T-helper 2 cell treated with Interferon-gamma antibody and Interleukin-4, amounts not matched to agents 5 μg/mL and 100 μg/mL, for 36 hours (primary cell): Measurements from ENCODE around the gene LAMTOR1.

Experiments
- DNase-seq: peaks from one replicate; pipeline ENCODE4 v3.0.0; 2021; ENCODE audit warnings: low spot score
- H3K27ac Mint-ChIP-seq: one replicate; pipeline ENCODE4 v1.8.0; 2021; ENCODE audit warnings: mild to moderate bottlenecking, mixed read lengths
- H3K27me3 Mint-ChIP-seq: one replicate; pipeline ENCODE4 v1.8.0; 2021; ENCODE audit warnings: low read depth, mixed read lengths
- H3K36me3 Mint-ChIP-seq: one replicate; pipeline ENCODE4 v1.8.0; 2021; ENCODE audit warnings: low read depth, mixed read lengths
- H3K4me1 Mint-ChIP-seq: one replicate; pipeline ENCODE4 v1.8.0; 2021; ENCODE audit warnings: low read depth, mixed read lengths
- H3K4me3 Mint-ChIP-seq: one replicate; pipeline ENCODE4 v1.8.0; 2022; ENCODE audit warnings: mild to moderate bottlenecking, moderate library complexity, mixed read lengths
- H3K9me3 Mint-ChIP-seq: one replicate; pipeline ENCODE4 v1.8.0; 2021; ENCODE audit warnings: mixed read lengths

The LAMTOR1 gene

DNA sequence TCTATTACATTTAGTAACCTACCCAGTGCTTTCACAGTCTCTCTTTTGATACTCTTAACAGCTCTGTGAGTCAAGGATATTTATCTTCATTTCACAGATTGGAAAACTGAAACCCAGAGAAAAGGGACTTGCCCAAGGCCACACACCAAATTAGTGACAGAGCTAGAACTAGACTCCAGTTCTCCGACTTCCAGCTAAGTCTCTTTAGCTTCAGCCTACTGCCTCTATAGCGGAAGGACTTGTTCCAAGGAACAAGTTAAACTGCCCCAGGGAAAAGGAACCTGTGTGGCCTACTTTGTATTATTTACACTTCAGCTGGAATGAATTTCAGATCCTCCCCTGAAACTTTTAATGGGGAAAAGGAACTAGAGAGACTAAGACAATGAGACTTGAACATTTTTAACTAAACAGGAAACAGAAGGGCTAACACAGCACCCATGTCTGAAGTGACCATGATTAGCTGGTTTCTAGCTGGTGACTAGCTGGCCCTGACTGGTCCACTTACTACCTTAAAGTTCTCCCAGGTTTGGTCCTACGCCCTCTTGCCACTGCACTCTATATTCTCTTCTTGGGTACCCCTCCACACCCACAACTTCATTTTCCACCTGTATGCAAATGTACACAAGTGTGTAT, 21.2 kb downstream of the LAMTOR1 start:
- Mint-ChIP-seq H3K9me3 (no peaks in the 10 kb centered on the region), H3K4me1 (peaks cover 41% of the 10 kb centered on the region), H3K4me3 (peak overlapping the region; percentile 92), H3K27me3 (no peaks in the 10 kb centered on the region), H3K36me3 (peaks cover 12% of the 10 kb centered on the region), H3K27ac (peak overlapping the region; percentile 90)
- no peak for DNase-seq

DNA sequence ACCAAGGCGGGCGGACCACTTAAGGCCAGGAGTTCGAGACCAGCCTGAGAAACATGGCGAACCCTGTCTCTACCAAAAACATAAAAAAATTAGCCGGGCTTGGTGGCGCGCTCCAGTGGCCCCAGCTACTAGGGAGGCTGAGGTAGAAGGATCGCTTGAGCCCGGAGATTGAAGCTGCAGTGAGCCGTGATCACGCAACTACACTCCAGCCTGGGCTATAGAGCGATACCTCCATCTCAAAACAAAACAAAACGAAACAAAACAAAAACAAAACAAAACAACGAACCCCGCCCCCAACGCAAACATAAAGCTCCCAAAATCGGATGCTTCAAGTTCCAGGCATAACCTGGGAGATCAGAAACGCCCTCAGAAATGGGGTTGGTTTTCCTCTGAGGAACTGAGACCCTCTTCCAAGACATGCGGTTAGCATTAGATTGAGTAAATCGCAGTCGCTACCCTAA, 21.9 kb downstream of the LAMTOR1 start:
- DNase-seq, result no peak
- Mint-ChIP-seq H3K36me3 (peaks cover 16% of the 10 kb centered on the region), H3K27me3 (no peaks in the 10 kb centered on the region), H3K4me3 (peak overlapping the region; percentile 92), H3K4me1 (peaks cover 44% of the 10 kb centered on the region), H3K27ac (peak overlapping the region; percentile 90), H3K9me3 (no peaks in the 10 kb centered on the region)

DNA sequence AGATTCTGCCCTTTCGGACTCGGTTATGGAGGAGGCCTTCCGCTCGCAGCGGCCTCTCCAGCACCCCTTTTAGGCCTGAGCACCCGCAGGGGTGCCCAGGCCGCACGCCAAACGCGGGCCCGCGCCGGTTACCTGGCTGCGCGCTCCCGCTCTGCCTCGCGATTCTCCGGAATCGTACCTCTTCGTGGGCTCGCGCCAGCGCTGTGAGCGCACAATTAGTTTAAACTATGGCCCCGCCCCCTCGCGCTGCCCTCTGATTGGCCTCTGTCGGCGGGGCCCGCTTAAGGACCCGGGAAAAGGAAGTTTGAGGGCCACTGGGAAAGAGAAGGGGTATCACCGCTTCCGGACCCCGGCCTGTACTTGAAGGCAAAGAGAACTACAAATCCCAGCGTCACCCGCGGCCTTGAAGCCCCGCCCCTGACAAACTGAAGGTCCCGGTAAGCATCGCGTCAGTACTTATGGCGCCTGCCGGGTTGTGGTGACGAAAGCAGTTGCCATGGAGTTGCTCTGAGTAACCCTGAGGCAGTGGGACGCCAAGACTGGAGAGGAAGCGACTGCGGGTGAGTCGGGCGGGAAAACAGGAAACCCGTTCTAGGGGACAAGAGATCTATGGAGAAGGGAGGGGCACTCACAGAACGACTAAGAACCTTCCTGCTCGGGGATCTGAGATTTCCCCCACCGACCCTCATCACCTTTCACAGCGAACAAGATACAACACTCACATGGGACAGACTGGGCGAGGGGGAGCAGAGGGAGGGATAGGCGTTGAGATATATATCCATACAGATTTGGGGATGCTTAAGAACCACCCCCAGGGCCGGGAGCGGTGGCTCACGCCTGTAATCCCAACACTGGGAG, 22.5 kb downstream of the LAMTOR1 start, which contains the start of the genes LRRC51 and NUMA1:
LRRC51 (plus strand) TSS at position 525 of the 858 bp plus-strand sequence. CDS start 8,234 bp downstream, outside the sequence.
NUMA1 (minus strand) TSS at position 217 of the 858 bp plus-strand sequence. CDS start 44,599 bp downstream, outside the sequence.
- Mint-ChIP-seq H3K4me1 (peaks cover 43% of the 10 kb centered on the region), H3K36me3 (peaks cover 16% of the 10 kb centered on the region), H3K27me3 (no peaks in the 10 kb centered on the region), H3K4me3 (peak within 1 kb of the TSS; percentile 92), H3K27ac (peak within 1 kb of the TSS; percentile 90), H3K9me3 (no peaks in the 10 kb centered on the region)
- DNase-seq, result peak; percentile 100

DNA sequence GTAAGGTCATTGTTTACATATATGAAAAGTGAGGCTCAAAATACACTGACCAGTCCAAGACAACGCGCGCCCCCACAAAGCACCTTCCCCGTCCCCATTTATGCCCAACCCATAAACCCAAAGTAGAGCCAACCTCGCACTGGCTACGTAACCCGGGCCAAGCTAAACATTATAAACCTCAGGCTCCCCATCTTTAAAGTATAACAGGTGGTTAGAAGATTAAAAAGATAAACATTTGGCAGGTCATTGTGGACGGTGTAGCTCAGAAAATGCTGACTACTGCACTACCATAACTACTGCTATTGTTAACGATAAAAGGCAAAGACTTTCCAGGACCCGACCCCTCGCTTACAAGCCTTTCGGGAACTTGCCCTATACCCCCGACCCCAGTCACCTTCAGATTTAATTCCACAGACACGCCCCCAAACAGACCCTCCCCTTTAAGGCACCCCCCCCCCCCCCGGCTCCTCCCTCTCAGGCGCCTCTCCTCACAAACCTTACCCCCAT, 23.2 kb downstream of the LAMTOR1 start:
- Mint-ChIP-seq H3K36me3 (peaks cover 20% of the 10 kb centered on the region), H3K27ac (peak overlapping the region; percentile 90), H3K9me3 (no peaks in the 10 kb centered on the region), H3K27me3 (no peaks in the 10 kb centered on the region), H3K4me3 (peak overlapping the region; percentile 92), H3K4me1 (peaks cover 48% of the 10 kb centered on the region)
- DNase-seq, result no peak

DNA sequence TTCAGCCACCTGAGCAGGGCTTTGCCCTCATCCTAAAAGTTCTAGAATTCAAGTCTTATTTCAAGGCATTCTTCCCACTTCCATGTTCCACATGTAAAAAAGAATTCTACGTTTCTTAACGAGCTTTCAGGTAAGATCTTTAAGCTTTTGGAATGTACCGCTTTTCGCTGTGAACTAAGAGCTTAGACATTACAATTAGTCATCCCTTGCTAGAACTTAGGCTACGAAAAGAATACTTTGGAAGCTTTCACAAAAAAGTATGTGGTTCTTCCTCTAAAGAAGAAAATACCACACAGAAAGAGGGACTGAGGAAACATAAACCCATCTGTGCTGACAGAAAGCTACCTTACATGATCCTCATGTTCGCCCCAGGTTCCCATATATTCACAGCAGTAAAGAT, 24.6 kb downstream of the LAMTOR1 start:
- Mint-ChIP-seq H3K4me3 (peak overlapping the region; percentile 92), H3K27ac (peak overlapping the region; percentile 60), H3K4me1 (peaks cover 48% of the 10 kb centered on the region), H3K27me3 (no peaks in the 10 kb centered on the region), H3K9me3 (no peaks in the 10 kb centered on the region), H3K36me3 (peaks cover 23% of the 10 kb centered on the region)
- no peak for DNase-seq

GRCh38 chr11:72075756-72076155, 27.3 kb downstream of the LAMTOR1 start:
- peaks cover 28% of the 10 kb centered on the region for H3K36me3 Mint-ChIP-seq
- no peaks in the 10 kb centered on the region for H3K9me3 Mint-ChIP-seq
- no peak overlapping the region for H3K4me3 Mint-ChIP-seq
- peak overlapping the region; percentile 42 for H3K27ac Mint-ChIP-seq
- no peak for DNase-seq
- peaks cover 51% of the 10 kb centered on the region for H3K4me1 Mint-ChIP-seq
- no peaks in the 10 kb centered on the region for H3K27me3 Mint-ChIP-seq

- Mint-ChIP-seq H3K27ac (peak overlapping the region; percentile 42), H3K9me3 (no peaks in the 10 kb centered on the region), H3K36me3 (peaks cover 28% of the 10 kb centered on the region), H3K4me1 (peaks cover 54% of the 10 kb centered on the region), H3K27me3 (no peaks in the 10 kb centered on the region), H3K4me3 (peak overlapping the region; percentile 24)
- no peak for DNase-seq
Measured at GRCh38 chr11:72075109-72075508, 28.0 kb downstream of the LAMTOR1 start.

DNA sequence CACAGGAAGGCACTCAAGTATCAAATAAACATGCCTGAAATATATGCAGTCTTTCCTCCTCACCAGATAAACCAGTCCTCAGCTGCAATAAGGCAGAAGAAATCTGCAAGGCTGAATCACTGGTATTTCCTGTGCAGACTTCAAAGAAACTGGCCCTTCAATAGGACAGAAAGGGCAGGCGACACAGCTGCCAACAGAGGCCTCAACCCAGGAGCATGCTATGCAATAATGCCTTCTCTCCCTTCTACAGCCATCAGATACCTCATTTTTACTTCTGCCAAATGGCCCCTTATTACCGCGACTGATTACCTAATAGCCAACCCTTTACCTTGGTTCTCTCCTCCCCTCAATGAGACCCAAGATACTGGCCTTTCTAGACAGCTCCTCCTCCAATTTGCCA, 30.7 kb downstream of the LAMTOR1 start:
- H3K36me3 Mint-ChIP-seq, result peaks cover 35% of the 10 kb centered on the region
- H3K4me1 Mint-ChIP-seq, result peaks cover 54% of the 10 kb centered on the region
- no peaks in the 10 kb centered on the region for H3K27me3 Mint-ChIP-seq
- H3K4me3 Mint-ChIP-seq, result no peak overlapping the region
- H3K9me3 Mint-ChIP-seq, result no peaks in the 10 kb centered on the region
- no peak for DNase-seq
- H3K27ac Mint-ChIP-seq, result peak overlapping the region; percentile 61

DNA sequence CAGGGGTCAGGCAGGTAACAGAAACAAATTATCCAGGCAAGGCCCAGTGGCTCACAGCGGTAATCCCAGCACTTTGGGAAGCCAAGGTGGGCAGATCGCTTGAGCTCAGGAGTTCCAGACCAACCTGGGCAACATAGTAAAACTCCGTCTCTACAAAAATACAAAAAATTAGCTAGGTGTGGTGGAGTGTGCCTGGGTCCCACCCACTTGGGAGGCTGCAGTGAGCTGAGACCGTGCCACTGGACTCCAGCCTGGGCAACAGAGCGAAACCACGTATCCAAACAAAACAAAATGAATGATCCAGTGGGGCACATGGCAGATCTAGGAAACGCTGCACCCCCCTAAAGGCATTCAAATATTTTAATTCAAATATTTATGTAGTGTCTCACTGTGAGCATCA, 32.6 kb downstream of the LAMTOR1 start:
- Mint-ChIP-seq H3K27ac (no peak overlapping the region), H3K27me3 (no peaks in the 10 kb centered on the region), H3K36me3 (peaks cover 30% of the 10 kb centered on the region), H3K9me3 (no peaks in the 10 kb centered on the region), H3K4me3 (no peak overlapping the region), H3K4me1 (peaks cover 48% of the 10 kb centered on the region)
- no peak for DNase-seq

DNA sequence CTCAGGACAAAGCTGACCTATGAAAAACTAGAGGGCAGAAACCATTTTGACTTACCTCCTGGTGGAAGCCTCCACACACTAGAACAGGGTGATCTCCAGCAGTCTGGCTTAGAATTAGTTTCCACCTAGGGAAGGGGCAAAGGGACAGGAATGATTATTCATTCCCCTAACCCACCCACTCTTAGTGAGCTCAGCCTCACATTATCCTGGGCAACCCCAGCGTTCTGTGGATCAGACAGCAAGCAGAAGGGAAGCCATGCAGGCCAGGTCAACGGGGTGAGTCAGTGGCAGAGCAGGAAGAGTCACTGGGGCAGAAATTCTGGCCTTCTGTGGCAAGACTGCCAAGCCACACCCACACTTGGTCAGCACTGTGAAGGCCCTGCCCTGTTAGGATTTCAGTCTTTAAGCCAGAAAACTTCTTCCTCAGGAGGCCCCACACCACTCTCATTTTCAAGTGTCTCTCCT, 33.3 kb downstream of the LAMTOR1 start:
- Mint-ChIP-seq H3K36me3 (peaks cover 27% of the 10 kb centered on the region), H3K9me3 (no peaks in the 10 kb centered on the region), H3K4me1 (peaks cover 45% of the 10 kb centered on the region), H3K4me3 (no peak overlapping the region), H3K27me3 (no peaks in the 10 kb centered on the region), H3K27ac (peak overlapping the region; percentile 34)
- DNase-seq, result peak; percentile 21

GRCh38 chr11:72069200-72069599, 33.9 kb downstream of the LAMTOR1 start:
- H3K4me3 Mint-ChIP-seq, result no peak overlapping the region
- peak overlapping the region; percentile 29 for H3K27ac Mint-ChIP-seq
- H3K9me3 Mint-ChIP-seq, result no peaks in the 10 kb centered on the region
- H3K27me3 Mint-ChIP-seq, result no peaks in the 10 kb centered on the region
- peaks cover 27% of the 10 kb centered on the region for H3K36me3 Mint-ChIP-seq
- peaks cover 45% of the 10 kb centered on the region for H3K4me1 Mint-ChIP-seq
- DNase-seq, result no peak

DNA sequence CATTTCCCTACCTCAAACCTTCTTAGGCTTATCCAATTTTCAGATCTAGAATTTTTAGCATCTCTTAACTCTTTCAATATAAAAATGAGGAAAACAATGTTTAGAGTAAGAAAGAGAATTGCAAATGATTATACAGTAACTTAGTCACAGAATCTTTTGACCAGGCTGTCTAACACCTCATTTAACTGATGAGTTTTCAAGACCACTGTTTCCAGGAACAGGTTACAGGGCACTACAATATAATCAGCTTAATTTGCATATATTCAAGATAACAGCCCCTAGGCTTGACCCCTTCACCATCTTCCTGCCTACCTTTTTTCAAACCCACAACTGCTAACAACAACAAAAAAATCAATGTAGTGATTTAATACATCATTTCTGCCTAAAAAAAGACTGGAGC, 35.4 kb downstream of the LAMTOR1 start:
- H3K27ac Mint-ChIP-seq, result peak overlapping the region; percentile 61
- DNase-seq, result no peak
- no peak overlapping the region for H3K4me3 Mint-ChIP-seq
- H3K36me3 Mint-ChIP-seq, result peaks cover 20% of the 10 kb centered on the region
- no peaks in the 10 kb centered on the region for H3K27me3 Mint-ChIP-seq
- no peaks in the 10 kb centered on the region for H3K9me3 Mint-ChIP-seq
- H3K4me1 Mint-ChIP-seq, result peaks cover 39% of the 10 kb centered on the region

DNA sequence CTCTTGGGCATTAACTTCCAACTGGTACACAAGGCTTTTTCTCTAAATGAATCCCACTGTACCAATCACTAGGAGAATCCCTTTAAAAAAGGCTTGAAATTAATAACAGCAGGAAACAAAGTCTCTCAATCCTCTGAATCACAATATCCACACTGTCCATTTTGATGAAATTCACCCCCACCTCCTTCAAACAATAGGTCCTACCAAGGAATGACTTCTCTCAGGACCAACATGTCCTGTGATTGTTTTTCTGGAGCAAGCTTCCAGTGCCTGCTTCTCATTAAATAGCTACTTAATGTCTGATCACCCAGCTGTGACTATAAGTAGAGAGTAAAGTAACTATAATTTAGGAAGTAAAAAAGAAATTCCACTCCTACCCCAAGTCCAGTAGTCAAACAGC, 35.8 kb downstream of the LAMTOR1 start:
- Mint-ChIP-seq H3K27me3 (no peaks in the 10 kb centered on the region), H3K36me3 (peaks cover 19% of the 10 kb centered on the region), H3K27ac (no peak overlapping the region), H3K9me3 (no peaks in the 10 kb centered on the region), H3K4me3 (no peak overlapping the region), H3K4me1 (peaks cover 35% of the 10 kb centered on the region)
- DNase-seq, result no peak

DNA sequence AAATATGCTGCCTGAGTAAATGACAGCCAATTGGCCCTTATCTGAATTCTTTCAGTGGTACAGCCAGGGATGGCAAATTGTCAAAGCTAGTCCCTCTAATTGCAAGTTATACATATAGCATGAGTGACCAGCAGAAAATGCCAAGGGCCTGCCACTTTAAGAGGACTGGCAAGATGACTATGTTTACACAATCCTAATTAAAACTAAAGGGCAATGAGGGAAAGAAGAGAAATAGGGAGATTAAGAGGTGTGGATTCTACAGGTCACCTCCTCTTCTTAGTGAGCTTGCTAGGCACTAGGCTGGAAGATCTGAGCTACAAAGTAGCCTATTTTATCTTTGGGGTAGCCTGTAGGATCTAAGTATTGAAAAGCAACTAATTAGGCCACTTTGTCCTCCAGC, 36.2 kb downstream of the LAMTOR1 start:
- no peaks in the 10 kb centered on the region for H3K27me3 Mint-ChIP-seq
- peaks cover 32% of the 10 kb centered on the region for H3K4me1 Mint-ChIP-seq
- peaks cover 23% of the 10 kb centered on the region for H3K36me3 Mint-ChIP-seq
- no peaks in the 10 kb centered on the region for H3K9me3 Mint-ChIP-seq
- H3K4me3 Mint-ChIP-seq, result no peak overlapping the region
- H3K27ac Mint-ChIP-seq, result no peak overlapping the region
- no peak for DNase-seq
